ENCODE results near the gene NLGN2.

- TF ChIP-seq CTCF (IDR thresholded peaks at IDR 0.05) (no peak), EP300 (IDR thresholded peaks at IDR 0.05) (no peak), POLR2A (IDR thresholded peaks at IDR 0.05) (no peak)
These were observed 5.8 kb downstream of the NLGN2 start for GRCh38 chr17:7413346-7413985.
